Measurements from ENCODE around the gene CACUL1.

CACUL1 gene

GRCh38 chr10:118635674-118636402 is 118.9 kb downstream of the CACUL1 start:
- no peak for DNase-seq

- no peak for DNase-seq
These were observed 121.0 kb downstream of the CACUL1 start for GRCh38 chr10:118633786-118634185.

GRCh38 chr10:118629211-118629610 is 125.6 kb downstream of the CACUL1 start:
- DNase-seq = no peak

- no peak for DNase-seq
These were observed 126.4 kb downstream of the CACUL1 start for GRCh38 chr10:118628397-118628796.

- no peak for DNase-seq
These were observed 127.8 kb downstream of the CACUL1 start for GRCh38 chr10:118626953-118627352.
